Measurements from ENCODE around the gene PLEKHG4. TPM values are rescaled to one million over a fixed set of nuclear protein-coding genes. Genes with fewer than 3 reads are reported as not detected.

Gene PLEKHG4
- total RNA-seq, 1 experiment from 2014 or later, result 13.9 TPM

GRCh38 chr16:67284699-67285646, 5.6 kb downstream of the PLEKHG4 start:
- Histone ChIP-seq H3K23me2 (ENCODE audit: insufficient read length, low read depth, low read length, poor library complexity, severe bottlenecking) (no peaks in the 10 kb centered on the region), H2BK20ac (ENCODE audit: low read depth, low read length, poor library complexity, severe bottlenecking) (no peak overlapping the region), H3K27ac (ENCODE audit: insufficient read length, low read depth, low read length) (no peak overlapping the region), H2BK5ac (ENCODE audit: insufficient read length, low read length) (no peak overlapping the region), H3K4ac (ENCODE audit: low read depth, low read length) (no peak overlapping the region), H3K56ac (ENCODE audit: insufficient read length, low read depth, low read length) (no peak overlapping the region), H3K79me1 (ENCODE audit: insufficient read depth, low read depth, low read length, poor library complexity, severe bottlenecking) (no peaks in the 10 kb centered on the region), H4K20me1 (ENCODE audit: control insufficient read depth, insufficient read depth, insufficient read length) (no peaks in the 10 kb centered on the region), H3K4me1 (ENCODE audit: insufficient read depth, low read length) (no peaks in the 10 kb centered on the region), H2BK12ac (ENCODE audit: insufficient read length, low read depth, low read length) (no peak overlapping the region), H3K14ac (ENCODE audit: insufficient read depth, low read length) (no peak overlapping the region; the same call in 1 of the 2 replicates), H2BK120ac (ENCODE audit: low read depth, low read length, poor library complexity, severe bottlenecking) (no peak overlapping the region), H4K8ac (replicated peaks; ENCODE audit: insufficient read length, low read depth, low read length) (no peak overlapping the region), H3K18ac (ENCODE audit: insufficient read length, low read depth, low read length) (no peak overlapping the region), H3K79me2 (ENCODE audit: insufficient read depth, low read length) (no peaks in the 10 kb centered on the region), H3K27me3 (ENCODE audit: insufficient read depth, low read length) (no peaks in the 10 kb centered on the region), H3K9ac (ENCODE audit: extremely low read depth, insufficient read length, low read length) (no peak overlapping the region), H3T11ph (ENCODE audit: low read length) (no peak overlapping the region), H2AK5ac (ENCODE audit: insufficient read length, low read length) (no peak overlapping the region), H4K5ac (ENCODE audit: insufficient read length, low read depth, low read length) (no peak overlapping the region), H2AFZ (ENCODE audit: low read length) (no peak overlapping the region), H3K23ac (ENCODE audit: insufficient read length, low read depth, low read length) (no peak overlapping the region), H4K91ac (ENCODE audit: insufficient read length, low read depth, low read length) (no peak overlapping the region), H3K4me2 (ENCODE audit: insufficient read depth, insufficient read length, low read length) (no peak overlapping the region), H3K9me3 (ENCODE audit: control insufficient read depth, low read depth, low read length) (no peaks in the 10 kb centered on the region), H2BK15ac (ENCODE audit: low read depth, low read length) (no peak overlapping the region)
- TF ChIP-seq CTCF (conservative IDR thresholded peaks at IDR 0.05), result peak; percentile 79
- Mint-ChIP-seq H3K9me3 (no peaks in the 10 kb centered on the region), H3K27me3 (ENCODE audit: low read depth) (peaks cover 10% of the 10 kb centered on the region), H3K4me1 (0 out of 4 replicates have a peak, but pooled peaks cover 0 to 2% of the 10 kb centered on the region in 2 experiments), H3K36me3 (ENCODE audit: insufficient read depth in 1 of 3, low read depth in 3 of 3) (peaks cover 0 to 7% (median 0%) of the 10 kb centered on the region in 3 experiments; a peak in 2 of 7 replicates), H3K27ac (no peak overlapping the region), H3K4me3 (no peak overlapping the region)
- no CpG with 5 or more reads among the region's 34 CpGs for WGBS (ENCODE audit: extremely low coverage, insufficient read length, low lambda C conversion rate)
- DNase-seq, result peak; percentile 91

All from H9 (cell line).